HEK293 (cell line): ENCODE measurements around the gene CNFN.

ENCODE experiments used
- FEZF1 ChIP-seq: fragments of 450-650 bp; formaldehyde crosslinking; IDR thresholded peaks from 2 replicates; pipeline ENCODE4 v1.5.1; 2016; ENCODE audit warnings: missing biosample characterization, missing genetic modification characterization
- RBAK ChIP-seq: fragments of 450-650 bp; formaldehyde crosslinking; IDR thresholded peaks from 2 replicates; pipeline ENCODE4 v1.5.1; 2016; ENCODE audit warnings: missing biosample characterization, missing genetic modification characterization
- SP7 ChIP-seq: fragments of 450-650 bp; formaldehyde crosslinking; IDR thresholded peaks from 2 replicates; pipeline ENCODE4 v1.5.1; 2016; ENCODE audit warnings: missing biosample characterization, missing genetic modification characterization
- ZBTB1 ChIP-seq: fragments of 450-650 bp; formaldehyde crosslinking; IDR thresholded peaks from 2 replicates; pipeline ENCODE4 v1.5.1; 2016; ENCODE audit warnings: missing biosample characterization, missing genetic modification characterization
- ZBTB17 ChIP-seq: fragments of 450-650 bp; formaldehyde crosslinking; IDR thresholded peaks from 2 replicates; pipeline ENCODE4 v1.5.1; 2016; ENCODE audit warnings: missing biosample characterization, missing genetic modification characterization
- ZBTB7A ChIP-seq: fragments of 450-650 bp; formaldehyde crosslinking; IDR thresholded peaks from 2 replicates; pipeline ENCODE4 v1.5.1; 2016; ENCODE audit warnings: low read depth, missing biosample characterization, missing genetic modification characterization
- ZNF121 ChIP-seq: fragments of 450-650 bp; formaldehyde crosslinking; IDR thresholded peaks from 2 replicates; pipeline ENCODE4 v1.5.1; 2016; ENCODE audit warnings: missing biosample characterization, missing genetic modification characterization
- ZNF140 ChIP-seq: fragments of 450-650 bp; formaldehyde crosslinking; IDR thresholded peaks from 2 replicates; pipeline ENCODE4 v1.5.1; 2016; ENCODE audit warnings: missing biosample characterization, missing genetic modification characterization
- ZNF16 ChIP-seq: fragments of 450-650 bp; formaldehyde crosslinking; IDR thresholded peaks from 2 replicates; pipeline ENCODE4 v1.5.1; 2016; ENCODE audit warnings: low read depth, missing biosample characterization, missing genetic modification characterization
- ZNF19 ChIP-seq: fragments of 450-650 bp; formaldehyde crosslinking; IDR thresholded peaks from 2 replicates; pipeline ENCODE4; 2016; ENCODE audit warnings: missing biosample characterization, missing genetic modification characterization, low read depth
- ZNF24 ChIP-seq: fragments of 450-650 bp; formaldehyde crosslinking; IDR thresholded peaks from 2 replicates; pipeline ENCODE4 v1.5.1; 2016; ENCODE audit warnings: missing biosample characterization, missing genetic modification characterization
- ZNF341 ChIP-seq: fragments of 450-650 bp; formaldehyde crosslinking; IDR thresholded peaks from 2 replicates; pipeline ENCODE4; 2016; ENCODE audit warnings: low read depth, missing biosample characterization, missing genetic modification characterization
- ZNF362 ChIP-seq: fragments of 450-650 bp; formaldehyde crosslinking; IDR thresholded peaks from 2 replicates; pipeline ENCODE4 v1.5.1; 2016; ENCODE audit warnings: missing biosample characterization, missing genetic modification characterization
- ZNF366 ChIP-seq: fragments of 450-650 bp; formaldehyde crosslinking; conservative IDR thresholded peaks from 2 replicates; pipeline ENCODE4 v1.5.1; 2016; ENCODE audit warnings: missing biosample characterization, missing genetic modification characterization
- ZNF37A ChIP-seq: fragments of 450-650 bp; IDR thresholded peaks from 2 replicates; pipeline ENCODE4 v1.5.1; 2018; ENCODE audit warnings: missing biosample characterization, missing genetic modification characterization
- ZNF394 ChIP-seq: fragments of 450-650 bp; formaldehyde crosslinking; IDR thresholded peaks from 2 replicates; pipeline ENCODE4 v1.5.1; 2016; ENCODE audit warnings: missing biosample characterization, missing genetic modification characterization, mild to moderate bottlenecking, moderate library complexity, borderline replicate concordance
- ZNF449 ChIP-seq: fragments of 450-650 bp; formaldehyde crosslinking; IDR thresholded peaks from 2 replicates; pipeline ENCODE4 v1.5.1; 2017; ENCODE audit warnings: missing biosample characterization, mild to moderate bottlenecking, missing genetic modification characterization, moderate library complexity
- ZNF473 ChIP-seq: fragments of 450-650 bp; formaldehyde crosslinking; IDR thresholded peaks from 2 replicates; pipeline ENCODE4 v1.5.1; 2017; ENCODE audit warnings: missing biosample characterization, missing genetic modification characterization
- ZNF626 ChIP-seq: fragments of 450-650 bp; sonication (Bioruptor Pico); formaldehyde crosslinking; IDR thresholded peaks from 2 replicates; pipeline ENCODE4 v1.5.1; 2018; ENCODE audit warnings: missing biosample characterization, missing genetic modification characterization, inconsistent platforms
- ZNF654 ChIP-seq: fragments of 450-650 bp; formaldehyde crosslinking; IDR thresholded peaks from 2 replicates; pipeline ENCODE4 v1.5.1; 2016; ENCODE audit warnings: low read depth, missing biosample characterization, missing genetic modification characterization
- ZNF76 ChIP-seq: fragments of 450-650 bp; formaldehyde crosslinking; IDR thresholded peaks from 2 replicates; pipeline ENCODE4; 2016; ENCODE audit warnings: low read depth, missing biosample characterization, missing genetic modification characterization, borderline replicate concordance
- TF ChIP-seq, protein P1 (sequence below): fragments of 450-650 bp; formaldehyde crosslinking; IDR thresholded peaks from 2 replicates; pipeline ENCODE4 v1.5.1; 2016; ENCODE audit warnings: missing biosample characterization, missing genetic modification characterization
- TF ChIP-seq, protein P2 (sequence below): fragments of 450-650 bp; formaldehyde crosslinking; IDR thresholded peaks from 2 replicates; pipeline ENCODE4 v1.5.1; 2016; ENCODE audit warnings: missing biosample characterization, missing genetic modification characterization

CNFN gene

DNA sequence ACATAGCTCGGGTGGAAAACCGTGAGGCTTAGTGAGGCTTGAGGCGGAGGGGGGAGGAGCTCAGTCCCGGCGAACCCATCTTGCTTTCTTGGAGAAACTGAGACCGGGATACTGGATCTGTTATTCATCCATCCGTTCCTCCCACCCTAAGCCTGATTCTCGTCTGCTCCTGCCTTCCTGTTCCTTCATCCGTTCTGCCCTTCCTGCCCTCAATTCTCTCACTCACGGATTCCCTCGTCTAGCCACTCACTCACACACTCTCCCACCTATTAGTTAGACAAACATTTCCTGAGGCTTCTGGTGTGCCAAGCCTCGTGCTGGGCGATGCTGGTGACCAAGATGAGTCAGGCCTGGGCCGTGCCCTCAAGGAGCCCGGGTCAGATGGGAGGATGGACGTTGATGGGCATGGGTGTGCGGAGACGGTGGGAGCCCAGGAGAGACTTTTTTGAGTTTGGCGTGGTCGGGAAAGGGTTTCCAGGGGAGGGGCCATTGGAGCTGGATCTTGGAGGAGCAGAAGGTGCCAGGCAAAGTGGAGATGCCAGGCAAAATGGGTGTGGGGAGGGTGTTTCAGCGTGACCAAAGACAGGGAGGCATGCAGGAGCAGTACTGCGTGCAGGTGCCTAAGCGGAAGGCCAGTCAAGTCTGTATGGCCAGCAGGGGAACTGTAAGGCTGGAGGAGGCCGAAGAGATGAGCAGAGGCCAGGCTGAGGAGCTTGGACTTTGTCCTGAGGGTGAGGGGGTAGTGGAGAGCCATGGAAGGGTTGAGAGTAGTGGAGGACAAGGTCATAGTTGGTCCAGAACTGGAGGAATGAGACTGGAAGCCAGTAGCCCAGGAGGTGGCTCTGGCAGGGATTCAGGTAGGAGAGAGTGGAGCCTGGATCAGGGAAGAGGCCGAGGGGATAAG is 7.4 kb upstream of the CNFN start (continued):
- TF ChIP-seq, protein P1, sequence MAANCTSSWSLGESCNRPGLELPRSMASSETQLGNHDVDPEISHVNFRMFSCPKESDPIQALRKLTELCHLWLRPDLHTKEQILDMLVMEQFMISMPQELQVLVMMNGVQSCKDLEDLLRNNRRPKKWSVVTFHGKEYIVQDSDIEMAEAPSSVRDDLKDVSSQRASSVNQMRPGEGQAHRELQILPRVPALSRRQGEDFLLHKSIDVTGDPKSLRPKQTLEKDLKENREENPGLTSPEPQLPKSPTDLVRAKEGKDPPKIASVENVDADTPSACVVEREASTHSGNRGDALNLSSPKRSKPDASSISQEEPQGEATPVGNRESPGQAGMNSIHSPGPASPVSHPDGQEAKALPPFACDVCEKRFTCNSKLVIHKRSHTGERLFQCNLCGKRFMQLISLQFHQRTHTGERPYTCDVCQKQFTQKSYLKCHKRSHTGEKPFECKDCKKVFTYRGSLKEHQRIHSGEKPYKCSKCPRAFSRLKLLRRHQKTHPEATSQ (tag by site-specific recombination) = no peak
- TF ChIP-seq ZNF449 (tag by site-specific recombination) (no peak; the same call in 1 of the 2 replicates), ZNF654 (tag by site-specific recombination) (no peak), ZBTB7A (tag by site-specific recombination) (no peak), ZNF76 (tag by site-specific recombination) (no peak; the same call in 1 of the 2 replicates), SP7 (no peak), ZNF366 (tag by site-specific recombination) (peak; percentile 77), ZNF24 (tag by site-specific recombination) (0 out of 2 replicates have a peak, but pooled peaks have one; percentile 21), ZNF16 (peak; percentile 48; the same call in 1 of the 2 replicates), ZNF362 (tag by site-specific recombination) (no peak), ZBTB17 (tag by site-specific recombination) (peak; percentile 99), ZNF394 (tag by site-specific recombination) (no peak), ZNF626 (tag by site-specific recombination) (no peak), RBAK (tag by site-specific recombination) (no peak), ZNF37A (no peak), ZNF121 (tag by site-specific recombination) (no peak), ZNF473 (tag by site-specific recombination) (no peak), ZNF140 (tag by site-specific recombination) (no peak), ZNF341 (tag by site-specific recombination) (no peak), ZBTB1 (no peak), FEZF1 (no peak), ZNF19 (no peak)
- TF ChIP-seq, protein P2, sequence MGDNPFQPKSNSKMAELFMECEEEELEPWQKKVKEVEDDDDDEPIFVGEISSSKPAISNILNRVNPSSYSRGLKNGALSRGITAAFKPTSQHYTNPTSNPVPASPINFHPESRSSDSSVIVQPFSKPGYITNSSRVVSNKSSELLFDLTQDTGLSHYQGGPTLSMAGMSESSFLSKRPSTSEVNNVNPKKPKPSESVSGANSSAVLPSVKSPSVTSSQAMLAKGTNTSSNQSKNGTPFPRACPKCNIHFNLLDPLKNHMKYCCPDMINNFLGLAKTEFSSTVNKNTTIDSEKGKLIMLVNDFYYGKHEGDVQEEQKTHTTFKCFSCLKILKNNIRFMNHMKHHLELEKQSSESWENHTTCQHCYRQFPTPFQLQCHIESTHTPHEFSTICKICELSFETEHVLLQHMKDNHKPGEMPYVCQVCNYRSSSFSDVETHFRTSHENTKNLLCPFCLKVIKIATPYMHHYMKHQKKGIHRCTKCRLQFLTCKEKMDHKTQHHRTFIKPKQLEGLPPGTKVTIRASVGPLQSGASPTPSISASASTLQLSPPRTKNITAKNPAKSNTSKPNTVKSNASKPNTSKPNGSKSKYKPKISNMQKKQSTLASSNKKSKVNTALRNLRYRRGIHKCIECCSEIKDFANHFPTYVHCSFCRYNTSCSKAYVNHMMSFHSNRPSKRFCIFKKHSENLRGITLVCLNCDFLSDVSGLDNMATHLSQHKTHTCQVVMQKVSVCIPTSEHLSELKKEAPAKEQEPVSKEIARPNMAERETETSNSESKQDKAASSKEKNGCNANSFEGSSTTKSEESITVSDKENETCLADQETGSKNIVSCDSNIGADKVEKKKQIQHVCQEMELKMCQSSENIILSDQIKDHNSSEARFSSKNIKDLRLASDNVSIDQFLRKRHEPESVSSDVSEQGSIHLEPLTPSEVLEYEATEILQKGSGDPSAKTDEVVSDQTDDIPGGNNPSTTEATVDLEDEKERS = no peak
